Measurements from ENCODE around the gene OST4. TPM values are rescaled to one million over a fixed set of nuclear protein-coding genes. Genes with fewer than 3 reads are reported as not detected.

OST4 gene
- total and polyA plus RNA-seq, 9 donors = 201 to 588 (median 279) TPM

DNA sequence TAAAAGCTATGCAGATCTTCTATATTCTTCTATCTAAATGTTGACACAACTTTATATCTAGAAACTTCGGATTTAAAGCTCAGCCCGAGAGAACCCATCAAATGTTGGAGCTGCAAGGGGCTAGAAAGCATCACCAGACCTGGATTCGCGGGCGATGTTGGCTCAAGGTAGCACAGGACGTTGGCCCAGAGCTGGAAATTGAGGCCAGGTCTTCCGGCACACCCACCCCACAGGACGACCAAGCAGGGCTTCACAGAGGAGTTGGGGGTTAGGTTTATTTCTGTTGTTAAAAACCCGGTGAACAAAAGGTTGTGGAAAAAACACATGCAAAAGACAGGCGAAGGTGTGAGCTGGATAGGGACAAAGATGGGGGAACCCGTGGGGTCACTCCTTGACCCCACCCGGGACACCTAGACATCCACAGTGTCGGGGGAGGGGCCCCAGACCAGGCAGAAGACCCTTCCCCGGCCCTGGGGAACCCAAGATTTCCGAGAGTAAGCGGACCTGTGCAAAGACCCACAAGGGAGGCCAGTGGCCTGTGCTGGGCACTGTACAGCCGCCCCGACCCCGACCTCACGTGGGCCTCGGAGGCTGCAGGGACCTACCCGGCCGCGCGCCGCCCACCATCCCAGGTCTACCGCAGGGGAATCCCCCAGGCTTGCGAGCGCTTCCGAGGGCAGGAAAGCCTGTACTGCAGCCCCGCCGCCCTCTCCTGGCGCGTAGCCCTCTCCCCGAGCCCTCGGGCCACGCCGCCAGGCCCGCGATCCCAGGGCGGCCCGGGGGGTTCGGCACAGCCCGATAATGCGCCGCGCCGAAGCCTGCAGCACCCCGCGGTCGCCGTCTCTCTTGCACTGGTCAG lies 21.8 kb downstream of the OST4 start:
- H3K27me3 ChIP-seq = no peaks in the 10 kb centered on the region
- H3K4me1 ChIP-seq (ENCODE audit: insufficient read depth) = peaks cover 5% of the 10 kb centered on the region
- H3K9me3 ChIP-seq = no peaks in the 10 kb centered on the region
- peak overlapping the region; percentile 74 to 87 for H3K27ac ChIP-seq
- intact Hi-C loops (cut with DNase I) = loop anchor here in 2 of 4 donors (5.0 kb wide), 1 partner anchor 38 kb away; the partner anchor contains the start of gene KHK (in 2 of the 2)
- 7 to 9% (median 8%) methylated on average over 52 of the region's 52 CpGs for WGBS, 3 donors
- peak; percentile 43 to 73 (median 67) for DNase-seq
- TF ChIP-seq, protein P1, sequence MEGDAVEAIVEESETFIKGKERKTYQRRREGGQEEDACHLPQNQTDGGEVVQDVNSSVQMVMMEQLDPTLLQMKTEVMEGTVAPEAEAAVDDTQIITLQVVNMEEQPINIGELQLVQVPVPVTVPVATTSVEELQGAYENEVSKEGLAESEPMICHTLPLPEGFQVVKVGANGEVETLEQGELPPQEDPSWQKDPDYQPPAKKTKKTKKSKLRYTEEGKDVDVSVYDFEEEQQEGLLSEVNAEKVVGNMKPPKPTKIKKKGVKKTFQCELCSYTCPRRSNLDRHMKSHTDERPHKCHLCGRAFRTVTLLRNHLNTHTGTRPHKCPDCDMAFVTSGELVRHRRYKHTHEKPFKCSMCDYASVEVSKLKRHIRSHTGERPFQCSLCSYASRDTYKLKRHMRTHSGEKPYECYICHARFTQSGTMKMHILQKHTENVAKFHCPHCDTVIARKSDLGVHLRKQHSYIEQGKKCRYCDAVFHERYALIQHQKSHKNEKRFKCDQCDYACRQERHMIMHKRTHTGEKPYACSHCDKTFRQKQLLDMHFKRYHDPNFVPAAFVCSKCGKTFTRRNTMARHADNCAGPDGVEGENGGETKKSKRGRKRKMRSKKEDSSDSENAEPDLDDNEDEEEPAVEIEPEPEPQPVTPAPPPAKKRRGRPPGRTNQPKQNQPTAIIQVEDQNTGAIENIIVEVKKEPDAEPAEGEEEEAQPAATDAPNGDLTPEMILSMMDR (IDR thresholded peaks at IDR 0.05) = no peak
- TF ChIP-seq EP300 (IDR thresholded peaks at IDR 0.05) = no peak
- TF ChIP-seq POLR2A (IDR thresholded peaks at IDR 0.05) = no peak
- peak overlapping the region; percentile 93 for H3K4me3 ChIP-seq
- H3K36me3 ChIP-seq = no peaks in the 10 kb centered on the region

DNA sequence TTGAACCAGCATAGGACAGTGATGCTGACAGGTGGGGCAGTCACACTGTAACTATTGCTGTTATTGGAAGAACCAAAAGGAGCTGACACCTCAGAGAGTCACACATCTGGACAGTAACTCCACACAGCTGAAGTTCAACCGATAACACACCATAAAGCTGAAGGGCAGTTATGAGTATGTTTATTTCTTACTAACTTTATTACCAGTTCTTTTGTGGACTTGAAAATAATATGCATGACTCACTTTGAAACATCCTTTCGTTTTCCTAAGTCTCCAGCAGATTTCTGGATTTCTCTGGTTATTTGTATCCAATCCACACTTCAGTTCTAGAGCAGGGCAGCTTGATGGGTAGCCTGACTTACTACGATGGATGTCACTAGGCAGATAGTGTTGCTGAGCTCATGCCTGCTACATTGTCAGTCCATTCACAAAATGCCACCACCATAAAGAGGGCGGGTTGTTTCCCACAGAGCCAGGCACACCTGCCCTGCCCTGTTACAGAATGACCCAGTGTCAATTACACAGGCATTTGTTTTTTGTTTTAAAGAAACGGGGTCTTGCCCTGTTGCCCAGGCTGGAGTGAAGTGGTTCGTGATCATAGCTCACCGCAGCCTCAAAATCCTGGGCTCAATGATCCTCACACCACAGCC lies 28.3 kb downstream of the OST4 start:
- no peak for TF ChIP-seq POLR2A (IDR thresholded peaks at IDR 0.05)
- TF ChIP-seq EP300 (IDR thresholded peaks at IDR 0.05) = no peak
- TF ChIP-seq, protein P1 (IDR thresholded peaks at IDR 0.05) = no peak
- Histone ChIP-seq H3K27ac (no peak overlapping the region), H3K9me3 (no peaks in the 10 kb centered on the region), H3K27me3 (no peaks in the 10 kb centered on the region), H3K4me3 (no peak overlapping the region), H3K4me1 (ENCODE audit: insufficient read depth) (no peaks in the 10 kb centered on the region), H3K36me3 (no peaks in the 10 kb centered on the region)
- intact Hi-C loops (cut with DNase I) = loop anchor here in 1 of 4 donors (5.0 kb wide), 1 partner anchor 44 kb away; the partner anchor contains the start of gene KHK
- DNase-seq = no peak
- WGBS, 3 donors = 66 to 73% (median 70%) methylated on average over 7 of the region's 7 CpGs

DNA sequence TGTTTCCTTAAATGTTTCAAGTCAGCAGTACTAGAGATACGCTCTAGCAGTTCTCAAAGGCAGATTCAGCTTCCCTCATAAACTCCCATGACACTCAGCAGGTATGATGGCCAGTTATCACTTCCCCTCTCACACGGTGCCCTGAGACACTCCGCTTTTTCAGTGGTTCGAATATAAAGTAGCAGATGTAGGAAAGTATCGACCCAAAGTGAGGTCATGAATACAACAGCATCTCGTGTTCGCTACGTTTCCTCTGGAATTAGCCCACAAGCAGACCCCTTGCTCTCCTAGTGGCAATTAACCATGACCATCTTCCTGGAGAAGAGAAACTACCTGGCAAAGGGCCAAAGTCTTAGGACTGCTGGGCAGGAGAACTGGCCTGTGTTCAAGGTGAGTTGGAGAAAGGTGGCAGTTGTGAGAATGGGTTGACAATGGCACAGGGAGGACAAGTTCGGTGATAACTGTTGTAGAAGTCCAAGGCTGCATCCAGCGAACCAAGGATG lies 29.2 kb downstream of the OST4 start:
- no peaks in the 10 kb centered on the region for H3K9me3 ChIP-seq
- no peaks in the 10 kb centered on the region for H3K27me3 ChIP-seq
- H3K36me3 ChIP-seq = no peaks in the 10 kb centered on the region
- no peak for DNase-seq
- 63 to 74% (median 72%) methylated on average over 10 of the region's 10 CpGs for WGBS, 3 donors
- TF ChIP-seq, protein P1 (IDR thresholded peaks at IDR 0.05) = no peak
- TF ChIP-seq POLR2A (IDR thresholded peaks at IDR 0.05) = no peak
- no peak for TF ChIP-seq EP300 (IDR thresholded peaks at IDR 0.05)
- H3K4me3 ChIP-seq = no peak overlapping the region
- intact Hi-C loops (cut with DNase I) = loop anchor here in 1 of 4 donors (5.0 kb wide), 1 partner anchor 45 kb away; the partner anchor contains the start of gene KHK
- H3K4me1 ChIP-seq (ENCODE audit: insufficient read depth) = no peaks in the 10 kb centered on the region
- H3K27ac ChIP-seq = no peak overlapping the region

DNA sequence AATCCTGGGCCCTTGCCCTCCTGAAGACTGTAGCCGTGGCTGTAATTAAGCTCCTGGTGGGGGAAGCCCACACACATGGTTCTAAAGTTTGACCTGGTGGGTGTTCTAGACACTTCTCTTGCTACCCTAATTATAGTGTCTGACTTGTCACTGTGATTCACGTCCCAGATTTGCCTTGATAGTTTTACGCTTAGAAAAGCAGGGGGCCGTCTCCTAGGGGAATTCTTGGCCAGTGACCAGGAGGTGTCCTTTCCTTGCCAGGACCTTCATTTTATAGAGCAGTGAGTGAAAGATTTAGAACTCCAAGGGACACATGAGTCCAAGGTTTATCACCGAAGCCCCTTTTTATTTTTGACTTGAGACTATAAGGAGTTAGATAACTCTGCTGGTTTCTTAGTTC lies 29.7 kb downstream of the OST4 start:
- H3K9me3 ChIP-seq = no peaks in the 10 kb centered on the region
- no peak for TF ChIP-seq EP300 (IDR thresholded peaks at IDR 0.05)
- DNase-seq = no peak
- no peaks in the 10 kb centered on the region for H3K36me3 ChIP-seq
- intact Hi-C loops (cut with DNase I) = loop anchor here in 1 of 4 donors (5.0 kb wide), 1 partner anchor 46 kb away; the partner anchor contains the start of gene KHK
- WGBS, 3 donors = 38 to 43% (median 41%) methylated on average over 5 of the region's 5 CpGs
- H3K27ac ChIP-seq = no peak overlapping the region
- no peaks in the 10 kb centered on the region for H3K27me3 ChIP-seq
- no peaks in the 10 kb centered on the region for H3K4me1 ChIP-seq (ENCODE audit: insufficient read depth)
- H3K4me3 ChIP-seq = no peak overlapping the region
